GM21423 (cell line): ENCODE measurements around the gene CCDC185.

Source experiments
- ATAC-seq: cut with Tn5 transposase; IDR thresholded peaks from one replicate; pipeline ENCODE4 v1.9.1; 2021; ENCODE audit warnings: mild to moderate bottlenecking, moderate library complexity; ENCODE audit not compliant: unreplicated experiment

The CCDC185 gene

DNA sequence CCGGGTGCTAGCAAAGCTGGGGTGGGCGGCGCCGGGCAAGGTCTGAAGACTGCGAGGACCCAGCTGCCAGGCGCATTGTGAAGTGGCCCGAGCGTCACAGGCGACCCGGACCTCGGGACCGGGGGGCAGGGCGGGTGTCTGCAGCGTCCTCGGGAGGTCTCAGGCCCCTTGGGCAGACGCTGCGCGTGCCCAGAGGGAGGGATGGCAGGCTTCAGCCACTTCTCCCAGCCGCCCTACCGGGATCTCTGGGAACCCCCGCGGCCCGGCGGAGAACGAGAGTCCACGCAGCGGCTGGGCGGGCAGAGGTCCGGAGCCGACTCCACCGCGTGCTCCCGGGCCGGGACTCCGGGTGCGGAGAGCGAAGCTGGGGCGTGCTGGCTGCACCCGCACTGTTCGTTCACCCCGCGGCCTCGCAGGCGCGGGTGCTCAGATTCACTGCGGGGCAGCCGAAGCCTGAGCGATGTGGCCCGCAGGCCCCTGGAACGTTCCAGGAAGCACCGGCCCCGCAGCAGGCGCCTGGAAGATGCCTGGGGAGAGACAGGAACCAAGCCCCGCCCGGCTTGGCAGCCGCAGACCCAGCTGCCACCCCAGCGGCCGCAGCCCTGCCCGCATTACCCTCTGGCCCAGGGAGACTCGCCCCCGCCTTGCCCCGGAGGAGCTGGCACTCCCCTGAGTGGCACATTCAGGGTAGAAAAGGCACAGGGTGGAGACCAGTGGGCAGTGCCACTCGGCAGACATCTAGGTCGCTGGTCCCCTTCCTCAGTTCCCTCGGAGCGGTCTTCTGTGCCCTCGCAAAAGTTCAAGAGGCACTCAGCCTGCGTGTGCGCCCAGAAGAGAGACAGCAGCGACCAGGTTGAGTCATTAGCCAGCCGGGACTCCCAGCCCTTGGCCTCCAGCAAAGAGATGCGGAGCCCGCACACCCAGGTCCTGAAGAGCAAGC lies at the start of gene CCDC185:
Gene CCDC185, plus strand, starts transcription at position 141 of the 940 bp plus-strand sequence. Its CDS starts 61 bp downstream, at position 202.
- ATAC-seq = no peak

GRCh38 chr1:223343692-223344091 lies 49.5 kb upstream of the CCDC185 start:
- ATAC-seq = no peak

DNA sequence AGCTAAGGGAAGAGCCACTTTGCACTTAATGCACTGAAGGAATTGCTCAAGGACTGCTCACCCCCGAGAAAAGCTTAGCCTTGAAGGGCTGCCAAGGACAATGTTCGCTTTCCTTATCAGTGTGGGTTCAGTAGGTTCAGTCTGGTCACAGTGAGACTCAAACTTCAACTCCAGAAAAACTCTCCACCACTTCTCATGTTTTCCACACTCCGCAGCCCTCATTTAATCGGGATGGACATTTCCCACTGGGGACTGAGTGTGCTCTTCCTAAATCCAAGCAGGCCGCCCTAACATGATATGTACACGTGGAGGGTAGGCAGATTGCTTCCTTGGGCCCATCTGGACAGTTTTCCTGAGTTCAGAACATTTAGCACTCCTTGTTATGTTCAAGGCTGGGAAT lies 48.7 kb upstream of the CCDC185 start:
- no peak for ATAC-seq

DNA sequence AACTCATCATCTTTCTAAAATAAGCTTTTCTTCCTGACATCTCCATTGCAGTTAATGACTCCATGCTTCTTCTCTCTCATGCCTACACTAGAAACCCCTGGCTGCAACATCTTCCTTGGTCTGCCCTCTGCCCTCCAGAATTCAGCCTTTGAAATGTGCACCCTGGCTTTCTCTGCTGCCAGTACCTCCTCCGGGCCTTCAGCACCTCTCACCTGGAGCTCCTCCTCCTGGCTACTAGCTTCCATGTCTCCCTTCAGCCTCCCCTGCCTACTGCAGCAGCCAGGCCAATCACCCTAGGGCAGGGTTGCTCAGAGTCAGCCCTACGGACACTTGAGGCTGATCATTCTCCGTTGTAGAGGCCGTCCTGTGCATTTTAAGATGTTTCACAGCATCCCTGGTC lies 47.5 kb upstream of the CCDC185 start:
- no peak for ATAC-seq

GRCh38 chr1:223346311-223346710 lies 46.9 kb upstream of the CCDC185 start:
- no peak for ATAC-seq

DNA sequence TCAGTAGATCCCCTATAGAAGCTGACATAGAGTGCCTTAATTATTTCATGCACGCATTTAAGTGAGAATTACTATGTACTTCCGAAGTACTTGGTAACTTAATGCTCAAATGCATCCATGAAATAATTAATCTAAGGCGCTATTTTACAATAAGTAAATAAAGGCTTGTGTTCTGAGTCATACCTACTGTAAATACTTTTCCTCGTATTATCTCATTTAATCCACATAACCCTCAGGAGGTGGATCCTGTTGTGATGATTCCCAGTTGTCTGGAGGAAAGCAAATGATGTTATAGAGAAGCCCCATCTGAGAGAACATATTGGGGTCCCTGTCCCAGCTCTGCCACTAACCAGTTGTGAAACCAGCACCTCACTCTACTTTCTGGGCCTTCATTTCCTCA lies 45.6 kb upstream of the CCDC185 start:
- no peak for ATAC-seq

DNA sequence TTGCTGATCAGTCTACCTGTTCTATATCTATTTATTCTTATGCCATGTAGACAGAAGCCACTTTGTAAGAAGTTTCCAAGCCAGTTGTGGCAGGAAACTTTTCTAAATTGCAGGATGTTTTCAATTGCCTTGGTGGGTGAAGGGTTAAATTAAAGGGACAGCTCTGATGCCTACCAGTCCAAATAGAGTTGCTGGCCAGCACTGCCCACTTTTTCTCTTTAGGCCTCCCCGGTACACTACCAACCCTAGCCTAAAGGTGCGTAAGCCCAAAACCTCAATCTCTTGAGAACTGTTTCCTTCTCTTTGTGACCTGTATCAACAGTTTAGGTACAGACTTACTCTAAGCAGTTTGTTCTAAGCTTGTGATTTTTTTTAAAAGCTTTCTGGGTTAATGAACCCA lies 44.8 kb upstream of the CCDC185 start:
- ATAC-seq = no peak

DNA sequence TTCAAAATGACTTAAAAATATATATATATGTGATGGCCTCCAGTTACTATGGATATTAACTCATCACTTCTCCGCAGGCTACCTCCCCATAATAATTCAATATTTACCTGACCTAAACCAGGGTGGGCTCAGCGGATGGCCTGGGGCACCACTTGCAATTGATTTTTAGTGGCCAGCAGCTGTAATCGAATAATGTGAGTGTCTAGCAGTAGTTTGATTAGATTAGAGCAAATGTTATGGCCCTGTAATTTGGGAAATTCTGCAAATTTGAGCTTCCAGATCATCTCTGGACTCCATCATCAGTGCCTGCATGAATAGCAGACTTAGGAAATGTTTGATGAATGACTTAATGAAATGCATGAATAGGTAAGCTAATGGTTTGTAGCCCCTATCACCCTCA lies 44.0 kb upstream of the CCDC185 start:
- no peak for ATAC-seq

- no peak for ATAC-seq
Observed at GRCh38 chr1:223350361-223350908, 42.8 kb upstream of the CCDC185 start.

GRCh38 chr1:223352944-223353343 lies 40.3 kb upstream of the CCDC185 start:
- ATAC-seq = no peak

GRCh38 chr1:223353939-223354338 lies 39.3 kb upstream of the CCDC185 start:
- ATAC-seq = no peak

DNA sequence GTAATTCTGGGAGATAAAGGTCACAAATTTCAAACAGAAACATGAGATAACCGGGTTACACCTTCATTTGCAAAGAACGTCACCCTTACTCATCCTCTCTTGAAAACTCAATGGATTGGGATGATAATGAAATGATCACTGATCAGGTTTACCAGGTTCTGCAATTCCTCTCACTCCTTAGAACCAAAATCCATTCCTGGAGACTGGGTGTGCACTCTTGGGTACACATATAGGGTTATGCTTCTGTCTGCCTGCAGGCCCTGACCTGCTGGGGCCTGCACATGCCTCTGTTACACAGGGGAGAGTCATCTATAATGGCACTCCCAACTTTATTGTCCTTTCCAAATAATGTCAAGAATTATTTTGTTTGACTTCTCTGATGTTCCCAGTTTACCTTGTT lies 37.5 kb upstream of the CCDC185 start:
- no peak for ATAC-seq

GRCh38 chr1:223358826-223359225 lies 34.4 kb upstream of the CCDC185 start:
- ATAC-seq = no peak

DNA sequence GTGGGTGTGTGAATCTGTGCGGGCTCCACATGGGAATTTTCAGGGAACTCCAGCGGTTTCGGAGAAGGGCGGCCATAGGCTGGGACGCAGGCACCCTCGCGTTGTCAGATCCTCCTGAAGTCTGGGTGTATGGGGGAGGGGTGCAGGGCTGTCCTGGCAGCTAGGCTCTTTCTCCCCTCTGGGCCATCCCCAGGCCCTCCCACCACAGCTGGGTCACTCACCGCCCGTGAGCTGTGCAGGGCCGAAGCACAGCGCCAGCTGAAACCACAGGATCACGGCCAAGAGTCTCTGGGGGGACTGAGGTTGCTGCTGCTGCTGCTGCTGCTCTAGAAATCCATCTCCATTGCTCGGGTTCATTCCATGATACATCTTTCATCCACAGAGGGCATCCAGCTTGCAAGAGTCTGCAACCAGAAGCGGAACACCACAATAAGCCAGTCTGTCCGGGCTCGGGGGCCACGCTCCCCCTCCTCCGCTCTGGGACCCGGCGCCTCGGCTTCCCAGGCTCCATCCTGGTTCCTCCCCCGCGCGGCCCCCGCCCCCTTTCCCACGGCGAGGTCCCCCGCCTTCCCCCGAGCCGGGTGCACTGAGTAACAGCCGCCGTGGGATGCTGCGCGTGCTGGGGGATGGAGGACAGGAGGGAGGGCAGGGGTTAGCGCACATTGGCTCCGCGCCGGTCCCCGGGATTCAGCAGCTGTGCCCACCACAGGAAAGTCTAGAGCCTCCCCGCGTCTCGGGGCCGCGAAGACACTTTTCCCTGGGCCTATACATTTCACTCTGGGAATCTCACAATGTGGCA lies 30.0 kb upstream of the CCDC185 start:
- no peak for ATAC-seq

DNA sequence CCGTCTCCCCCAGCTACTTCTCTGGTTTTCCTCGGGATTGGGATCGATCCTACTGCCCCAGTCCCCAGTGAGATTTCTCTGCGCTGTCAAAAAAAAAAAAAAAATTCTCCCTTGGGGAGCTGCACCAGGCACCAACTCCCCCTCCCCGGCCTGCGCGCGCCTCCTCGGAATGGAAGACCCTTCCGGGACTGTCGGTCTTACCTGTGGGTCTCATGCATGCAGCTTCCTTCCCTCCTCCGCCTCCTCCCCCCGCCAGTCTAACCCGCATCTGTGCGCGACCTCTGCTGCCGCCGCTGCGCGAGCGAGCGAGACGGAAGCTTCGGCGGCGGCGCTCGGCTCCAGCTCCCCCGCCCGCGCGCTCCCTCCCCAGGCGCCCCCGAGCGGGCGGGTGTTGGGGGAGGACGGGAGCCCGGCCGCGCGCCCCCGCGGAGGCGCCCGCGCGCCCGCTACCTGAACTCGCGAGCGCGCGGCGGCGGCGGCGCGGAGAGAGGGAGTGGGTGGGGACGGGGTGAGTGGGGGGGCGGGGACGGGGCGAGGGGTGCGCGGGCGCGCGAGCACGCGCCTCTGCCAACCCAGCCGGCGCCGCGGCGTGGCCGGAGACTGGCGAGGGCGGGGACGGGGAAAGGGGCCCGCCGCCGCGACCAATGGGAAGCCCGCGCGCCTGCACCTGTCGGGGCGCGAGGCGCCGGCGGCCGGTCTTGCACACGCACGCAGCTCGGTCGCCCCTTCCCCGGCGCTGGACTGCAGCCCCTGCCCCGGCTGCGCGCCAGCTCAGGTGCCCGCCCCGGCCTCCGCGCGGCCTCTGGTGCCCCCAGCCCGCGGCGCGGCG lies 29.1 kb upstream of the CCDC185 start, which contains the start of gene SUSD4:
Gene SUSD4, minus strand, starts transcription at position 321 of the 829 bp plus-strand sequence. CDS start 751 bp downstream, outside the sequence.
- peak; percentile 70 for ATAC-seq

DNA sequence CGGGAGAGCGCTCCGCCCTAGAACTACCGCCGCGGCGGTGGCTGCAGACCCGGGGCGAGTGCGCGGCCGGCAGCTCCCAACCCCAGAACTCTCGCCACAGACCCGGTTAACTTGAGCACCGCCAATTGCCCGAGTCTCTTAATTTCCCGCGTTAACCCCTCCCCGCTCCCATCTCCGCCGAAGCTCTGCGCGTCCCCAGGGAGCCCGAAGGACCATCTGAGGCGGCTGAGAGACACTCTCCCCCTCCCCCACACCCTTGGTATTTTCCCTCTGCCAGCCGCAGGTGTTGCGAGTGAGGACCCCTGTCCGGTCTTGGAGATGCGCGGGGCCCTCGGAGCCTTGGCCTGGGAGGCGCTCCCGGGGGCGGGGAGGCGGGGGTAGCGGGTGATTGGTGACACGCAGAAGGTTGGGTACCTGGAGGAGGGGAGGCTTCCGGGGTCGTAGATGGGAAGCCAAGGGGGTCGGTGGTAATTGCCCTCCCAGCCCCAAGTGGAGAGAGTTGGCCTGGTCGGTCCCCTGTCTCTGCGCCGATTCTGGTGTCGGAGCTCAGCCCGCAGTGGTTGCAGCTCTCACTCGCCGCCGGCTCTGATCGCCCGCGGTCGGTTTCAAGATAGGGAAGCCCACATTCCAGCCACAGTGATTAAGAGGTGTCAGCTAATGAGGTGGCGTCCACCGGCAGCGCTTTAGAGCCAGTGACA lies 28.4 kb upstream of the CCDC185 start:
- ATAC-seq = peak; percentile 20

DNA sequence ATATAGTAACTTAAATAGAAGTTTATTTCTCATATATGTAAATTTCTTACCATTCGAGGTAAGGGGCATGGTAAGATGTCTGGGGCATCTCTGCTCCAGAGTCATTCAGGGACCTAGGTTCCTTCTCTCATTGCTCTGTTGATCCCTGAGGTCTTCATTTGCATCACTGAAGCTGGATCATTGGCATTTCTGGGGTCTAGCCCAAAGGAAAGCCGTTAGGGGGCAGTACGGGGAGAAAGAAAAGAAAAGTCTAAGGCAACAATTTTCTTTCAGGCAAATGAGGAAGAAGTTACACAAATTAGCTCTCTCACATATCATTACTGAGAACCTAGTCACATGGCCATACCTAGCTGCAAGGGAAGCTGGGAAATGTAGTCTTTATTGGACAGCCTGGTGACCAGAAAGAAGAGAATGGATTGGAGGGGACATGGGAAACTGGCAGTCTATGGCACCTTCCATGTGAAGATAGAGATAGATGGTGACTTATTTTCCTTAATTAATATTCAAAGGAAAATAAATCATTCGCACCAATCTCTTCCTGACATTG lies 19.1 kb upstream of the CCDC185 start:
- no peak for ATAC-seq

DNA sequence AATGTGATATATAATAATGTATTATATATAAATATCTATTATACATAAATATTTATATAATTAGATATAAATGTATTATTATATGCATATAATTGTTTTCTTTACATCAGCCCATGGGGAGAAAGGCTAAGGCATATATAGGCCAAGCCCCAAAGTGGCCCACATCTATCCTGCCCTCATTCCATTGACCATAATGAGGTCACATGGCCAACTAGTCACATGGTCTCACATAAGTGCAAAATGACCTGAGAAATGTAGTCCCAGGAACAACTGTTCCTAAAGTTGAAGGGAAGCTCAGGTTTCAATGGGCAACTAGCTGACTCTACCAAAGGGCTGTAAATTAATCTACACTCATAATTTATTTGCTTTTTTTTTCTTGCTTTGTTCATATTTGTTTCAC lies 14.5 kb upstream of the CCDC185 start:
- no peak for ATAC-seq

GRCh38 chr1:223386013-223386412 lies 7.2 kb upstream of the CCDC185 start:
- ATAC-seq = no peak

- ATAC-seq = no peak
Observed at GRCh38 chr1:223390618-223391017, 2.6 kb upstream of the CCDC185 start.
